GM23338 (cell line): ENCODE results near the gene HSPB9. TPM values are rescaled to one million over a fixed set of nuclear protein-coding genes. Genes with fewer than 3 reads are reported as not detected.

Experiments used
- ATAC-seq: fragments of 200-7000 bp; cut with Tn5 transposase; 3 replicates; pipeline ENCODE4 v1.9.1; 2020
- DNase-seq: peaks from one replicate; pipeline ENCODE4 v3.0.0-alpha.2; 2015; ENCODE audit warnings: low spot score
- H2AFZ ChIP-seq: fragments of 200-600 bp; sonication (generic); 2 replicates; pipeline ENCODE4 v1.8.0; 2016; ENCODE audit warnings: antibody characterized with exemption, mild to moderate bottlenecking, moderate library complexity
- H3F3A ChIP-seq: fragments of 200-600 bp; sonication (generic); replicated peaks from 2 replicates; pipeline ENCODE4 v1.8.0; 2017; ENCODE audit warnings: antibody characterized with exemption, mixed run types, low read depth
- H3K27ac ChIP-seq: fragments of 200-600 bp; sonication (generic); 2 replicates; pipeline ENCODE4 v1.6.1; 2016; ENCODE audit warnings: low read depth
- H3K27me3 ChIP-seq: fragments of 200-600 bp; sonication (generic); 2 replicates; pipeline ENCODE4 v1.8.0; 2016; ENCODE audit warnings: mild to moderate bottlenecking, mixed run types, moderate library complexity; ENCODE audit not compliant: insufficient read depth
- H3K36me3 ChIP-seq: fragments of 200-600 bp; sonication (generic); 2 replicates; pipeline ENCODE4 v1.8.0; 2016; ENCODE audit warnings: mild to moderate bottlenecking; ENCODE audit not compliant: insufficient read depth
- H3K4me1 ChIP-seq: fragments of 200-600 bp; sonication (generic); 2 replicates; pipeline ENCODE4 v1.8.0; 2016; ENCODE audit warnings: mild to moderate bottlenecking, moderate library complexity; ENCODE audit not compliant: insufficient read depth
- H3K4me2 ChIP-seq: fragments of 200-600 bp; sonication (generic); 2 replicates; pipeline ENCODE4 v1.7.1; 2017; ENCODE audit warnings: mixed run types
- H3K4me3 ChIP-seq: fragments of 200-600 bp; sonication (generic); 2 replicates; pipeline ENCODE4 v1.6.1; 2016; ENCODE audit warnings: mixed run types
- H3K79me2 ChIP-seq: fragments of 200-600 bp; sonication (generic); replicated peaks from 2 replicates; pipeline ENCODE4 v1.8.0; 2017; ENCODE audit warnings: mild to moderate bottlenecking; ENCODE audit not compliant: insufficient read depth
- H3K9me2 ChIP-seq: fragments of 200-600 bp; sonication (generic); 2 replicates; pipeline ENCODE4 v1.8.0; 2017; ENCODE audit not compliant: insufficient read depth
- H4K20me1 ChIP-seq: fragments of 200-600 bp; sonication (generic); replicated peaks from 2 replicates; pipeline ENCODE4 v1.8.0; 2017; ENCODE audit warnings: mild to moderate bottlenecking; ENCODE audit not compliant: insufficient read depth
- H3K27ac Mint-ChIP-seq: 2 replicates; pipeline ENCODE4 v1.8.0; 2020; ENCODE audit warnings: inconsistent platforms, mild to moderate bottlenecking, moderate library complexity, mixed read lengths
- H3K27me3 Mint-ChIP-seq: 3 replicates; pipeline ENCODE4 v1.8.0; 2022; ENCODE audit warnings: low read depth, mild to moderate bottlenecking, moderate library complexity, mixed read lengths, inconsistent platforms; ENCODE audit not compliant: insufficient read depth, poor library complexity
- H3K36me3 Mint-ChIP-seq: 3 replicates; pipeline ENCODE4 v1.8.0; 2021; ENCODE audit warnings: low read depth, mild to moderate bottlenecking, inconsistent platforms, moderate library complexity, mixed read lengths
- H3K4me1 Mint-ChIP-seq: 3 replicates; pipeline ENCODE4 v1.8.0; 2020; ENCODE audit warnings: mild to moderate bottlenecking, inconsistent platforms, mixed read lengths
- H3K4me3 Mint-ChIP-seq: 3 replicates; pipeline ENCODE4 v1.8.0; 2021; ENCODE audit warnings: moderate library complexity, mild to moderate bottlenecking, inconsistent platforms, mixed read lengths
- H3K9me3 Mint-ChIP-seq: 3 replicates; pipeline ENCODE4 v1.8.0; 2020; ENCODE audit warnings: moderate library complexity, mild to moderate bottlenecking, inconsistent platforms, mixed read lengths
- POLR2AphosphoS5 ChIP-seq: IDR thresholded peaks from 2 replicates; pipeline ENCODE4 v1.6.1; 2016; ENCODE audit warnings: antibody characterized with exemption, low read depth
- REST ChIP-seq: IDR thresholded peaks from one replicate; pipeline ENCODE4 v1.6.1; 2018; ENCODE audit warnings: antibody characterized with exemption; ENCODE audit not compliant: unreplicated experiment
- STAT1 ChIP-seq: IDR thresholded peaks from one replicate; pipeline ENCODE4 v1.6.1; 2016; ENCODE audit warnings: antibody characterized with exemption; ENCODE audit not compliant: unreplicated experiment
- ZNF331 ChIP-seq: fragments of 250-450 bp; sonication (Bioruptor Pico); IDR thresholded peaks from 2 replicates; pipeline ENCODE4 v1.5.0; 2020; ENCODE audit warnings: low read depth, mild to moderate bottlenecking, moderate library complexity
- ZNF462 ChIP-seq: fragments of 250-450 bp; sonication (Bioruptor Pico); IDR thresholded peaks from 2 replicates; pipeline ENCODE4 v1.5.0; 2020; ENCODE audit warnings: mild to moderate bottlenecking, moderate library complexity
- polyA plus RNA-seq: library from polyadenylated mRNA; unstranded; fragments of >200 nt; fragmentation: Nextera tagmentation; extraction: Ambion mirVana; gene quantifications from 2 replicates; pipeline ENCODE4 v1.2.1, GENCODE V29; 2016
- total RNA-seq: library from RNA; depleted of rRNA; stranded (reverse); fragments of >200 nt; shearing (Covaris generic); gene quantifications from 2 replicates; pipeline ENCODE4 v1.2.3, GENCODE V29; 2014

The HSPB9 gene
- total and polyA plus RNA-seq, 2 experiments from 2014 or later, result 0.31 to 0.52 TPM

GRCh38 chr17:42079541-42079940 is 43.1 kb upstream of the HSPB9 start:
- Histone ChIP-seq H3K4me2 (no peak overlapping the region), H3K27ac (no peak overlapping the region), H3K36me3 (no peaks in the 10 kb centered on the region), H3K4me1 (no peaks in the 10 kb centered on the region), H3F3A (no peaks in the 10 kb centered on the region), H4K20me1 (no peaks in the 10 kb centered on the region), H3K79me2 (no peaks in the 10 kb centered on the region), H2AFZ (no peak overlapping the region), H3K4me3 (no peak overlapping the region), H3K9me2 (no peaks in the 10 kb centered on the region), H3K27me3 (no peaks in the 10 kb centered on the region)
- Mint-ChIP-seq H3K9me3 (no peaks in the 10 kb centered on the region), H3K4me1 (peaks cover 13% of the 10 kb centered on the region; the same call in 2 of the 3 replicates), H3K27ac (no peak overlapping the region), H3K36me3 (no peaks in the 10 kb centered on the region), H3K27me3 (peaks cover 4% of the 10 kb centered on the region), H3K4me3 (no peak overlapping the region)
- DNase-seq (no peak), ATAC-seq (no peak)
- TF ChIP-seq ZNF331 (CRISPR knock-in tag) (no peak), ZNF462 (CRISPR knock-in tag) (no peak), REST (no peak), STAT1 (no peak), POLR2AphosphoS5 (no peak)
